Measurements from ENCODE around the gene TIGD1.

TIGD1 gene

GRCh38 chr2:232542715-232543467, 7.5 kb downstream of the TIGD1 start:
- no peak for DNase-seq (ENCODE audit: low spot score)
- no peak for TF ChIP-seq CTCF (IDR thresholded peaks at IDR 0.05; ENCODE audit: extremely low read depth, missing control alignments)

- no peak for DNase-seq (ENCODE audit: low spot score)
- TF ChIP-seq CTCF (IDR thresholded peaks at IDR 0.05; ENCODE audit: extremely low read depth, missing control alignments) = no peak
These were observed 8.2 kb downstream of the TIGD1 start for GRCh38 chr2:232541961-232542714.

DNA sequence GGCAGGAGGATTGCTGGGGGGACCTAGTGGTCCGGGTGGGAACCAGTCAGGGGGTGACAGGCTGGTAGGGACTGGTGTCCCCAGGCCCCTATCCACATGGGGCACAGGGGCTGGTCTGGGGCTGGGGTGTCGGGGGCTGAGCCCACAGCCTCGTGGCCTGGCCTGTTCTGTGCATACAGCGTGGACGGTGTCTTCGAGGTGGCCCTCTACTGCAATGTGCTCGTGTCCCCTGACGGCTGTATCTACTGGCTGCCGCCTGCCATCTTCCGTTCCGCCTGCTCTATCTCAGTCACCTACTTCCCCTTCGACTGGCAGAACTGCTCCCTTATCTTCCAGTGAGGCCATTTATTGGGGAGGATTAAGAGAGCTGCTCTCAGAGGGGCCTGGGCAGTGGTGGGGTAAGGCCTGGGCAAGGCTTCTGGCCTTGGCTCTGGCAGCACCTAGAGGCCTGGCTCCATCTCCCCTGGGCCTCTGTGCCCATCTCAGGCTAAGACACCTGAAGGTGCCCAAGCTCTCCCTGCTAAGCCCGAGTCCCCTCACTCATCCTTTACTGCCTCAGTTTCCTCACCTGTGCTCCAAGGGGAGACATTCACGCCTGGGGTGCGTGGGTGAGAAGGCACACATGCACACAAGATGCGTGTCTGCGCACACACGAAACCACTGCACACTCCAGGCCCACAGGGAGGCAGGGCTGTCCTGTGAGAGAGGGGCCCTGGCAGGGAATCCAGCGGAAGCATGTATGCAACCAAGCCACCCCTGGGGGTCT, 9.0 kb downstream of the TIGD1 start:
- TF ChIP-seq CTCF (IDR thresholded peaks at IDR 0.05; ENCODE audit: extremely low read depth, missing control alignments) = no peak
- DNase-seq (ENCODE audit: low spot score) = no peak

DNA sequence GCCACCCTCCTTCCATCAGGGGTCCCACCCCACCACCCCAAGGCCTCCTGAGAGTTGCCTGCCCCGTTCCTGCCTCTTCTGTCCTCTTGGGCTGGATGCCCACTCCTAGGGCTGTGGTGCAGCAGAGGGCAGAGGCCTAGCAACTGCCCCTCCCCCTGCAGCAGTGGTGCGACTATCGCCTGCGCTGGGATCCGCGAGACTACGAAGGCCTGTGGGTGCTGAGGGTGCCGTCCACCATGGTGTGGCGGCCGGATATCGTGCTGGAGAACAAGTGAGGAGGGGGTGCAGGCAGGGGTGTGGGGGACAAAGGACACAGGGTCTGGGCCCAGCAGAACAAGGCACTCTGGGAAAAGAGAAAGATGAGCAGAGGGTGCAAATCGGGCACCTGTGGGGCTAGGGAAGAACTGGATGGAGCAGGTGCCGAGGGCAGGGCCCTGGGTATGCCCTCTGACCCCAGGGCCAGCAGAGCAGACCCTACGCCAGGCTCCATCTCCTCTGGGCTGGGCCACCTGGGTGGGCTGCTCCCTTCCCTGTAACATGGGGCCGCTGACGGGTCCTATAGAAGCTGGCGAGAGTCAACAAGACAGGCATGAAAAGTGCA, 9.8 kb downstream of the TIGD1 start:
- DNase-seq (ENCODE audit: low spot score) = no peak
- no peak for TF ChIP-seq CTCF (IDR thresholded peaks at IDR 0.05; ENCODE audit: extremely low read depth, missing control alignments)

DNA sequence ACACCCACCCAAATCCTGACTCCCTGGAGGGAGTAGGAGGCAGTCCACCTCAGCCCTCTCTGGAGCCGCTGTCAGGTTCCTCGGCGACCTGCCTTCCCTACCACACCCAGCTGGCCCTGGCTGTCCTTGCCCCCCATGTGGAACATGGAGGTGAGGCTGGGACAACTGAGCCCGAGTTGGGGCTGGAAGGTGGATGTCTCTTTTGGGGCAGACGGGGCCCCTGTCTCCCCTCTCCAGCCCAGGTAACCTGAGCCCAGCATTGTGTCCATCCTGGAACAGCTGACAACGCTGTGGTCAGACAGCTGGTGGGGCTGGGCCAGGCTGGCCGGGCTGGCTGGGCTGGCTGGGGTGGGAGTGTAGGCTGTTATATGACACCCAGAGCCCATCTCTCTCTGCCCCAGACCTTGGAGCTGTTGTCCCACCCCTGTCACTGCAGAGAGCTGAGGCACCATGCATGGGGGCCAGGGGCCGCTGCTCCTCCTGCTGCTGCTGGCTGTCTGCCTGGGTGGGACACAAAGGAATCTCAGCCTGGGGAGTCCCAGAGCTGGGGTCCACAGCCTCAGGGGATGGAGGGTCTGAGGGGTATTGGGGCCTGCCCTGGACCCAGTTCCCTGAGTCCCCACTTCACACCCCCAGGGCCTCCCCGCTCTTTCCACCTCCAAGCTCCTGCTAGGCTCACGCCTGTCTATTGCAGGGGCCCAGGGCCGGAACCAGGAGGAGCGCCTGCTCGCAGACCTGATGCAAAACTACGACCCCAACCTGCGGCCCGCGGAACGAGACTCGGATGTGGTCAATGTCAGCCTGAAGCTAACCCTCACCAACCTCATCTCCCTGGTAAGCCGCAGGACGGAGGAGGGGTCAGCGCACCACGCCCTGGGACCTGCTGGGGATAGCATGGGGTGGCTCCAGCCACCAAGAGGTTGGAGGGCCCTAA, 10.8 kb downstream of the TIGD1 start, which contains the start of gene CHRNG:
TSS of gene CHRNG (plus strand) at position 395 of the 934 bp plus-strand sequence. CDS start at position 451, 56 bp downstream.
- DNase-seq (ENCODE audit: low spot score) = no peak
- no peak for TF ChIP-seq CTCF (IDR thresholded peaks at IDR 0.05; ENCODE audit: extremely low read depth, missing control alignments)

DNA sequence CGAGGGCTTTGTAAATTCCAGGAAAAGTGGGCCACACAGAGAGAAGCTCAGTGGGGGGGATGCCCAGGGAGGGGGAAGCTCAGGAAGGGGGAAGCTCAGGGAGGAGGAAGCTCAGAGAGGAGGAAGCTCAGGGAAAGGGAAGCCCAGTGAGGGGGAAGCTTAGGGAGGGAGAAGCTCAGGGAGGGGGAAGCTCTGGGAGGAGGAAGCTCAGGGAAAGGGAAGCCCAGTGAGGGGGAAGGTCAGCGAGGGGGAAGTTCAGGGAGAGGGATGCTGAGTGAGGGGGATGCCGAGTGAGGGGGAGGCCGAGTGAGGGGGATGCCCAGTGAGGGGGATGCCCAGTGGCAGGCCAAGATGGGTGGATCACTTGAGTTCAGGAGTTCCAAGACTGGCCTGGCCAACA, 11.7 kb downstream of the TIGD1 start:
- DNase-seq (ENCODE audit: low spot score) = no peak
- no peak for TF ChIP-seq CTCF (IDR thresholded peaks at IDR 0.05; ENCODE audit: extremely low read depth, missing control alignments)
